Prostate gland (tissue), 2 donors: Measurements from ENCODE around the gene PCLO.

Source experiments
- CTCF ChIP-seq, 4 experiments: fragments of 200-600 bp in 2 of 4; fragments of 450-650 bp in 2 of 4; sonication (generic) in 2 of 4; IDR thresholded peaks; 1 replicate in 3 of 4; 2 replicates in 1 of 4; pipeline ENCODE4 v1.5.1; 2016 to 2019; ENCODE audit warnings: antibody characterized with exemption in 4 of 4, mild to moderate bottlenecking in 2 of 4, moderate library complexity in 2 of 4
- POLR2A ChIP-seq: fragments of 450-650 bp; IDR thresholded peaks from one replicate; pipeline ENCODE4 v1.6.1; 2016; ENCODE audit warnings: antibody characterized with exemption, mild to moderate bottlenecking

- no peak for TF ChIP-seq POLR2A
- TF ChIP-seq CTCF (IDR thresholded peaks at IDR 0.05), result no peak
Observed at GRCh38 chr7:82808633-82809032, 354.1 kb downstream of the PCLO start.
